Stimulated activated naive CD8-positive, alpha-beta T cell treated with anti-CD3 and anti-CD28 coated beads, Interleukin-15, Interleukin-2, amounts not matched to agents 100 ng/mL and 50 ng/mL, for 24 hours (primary cell): ENCODE results near the gene PCED1B.
"Not testable (repeated sequence)": the region's sequence is repeated elsewhere in the genome, so short reads cannot be mapped to it uniquely, and the experiment has no call there.

ENCODE experiments used
- H3K27ac Mint-ChIP-seq: one replicate; pipeline ENCODE4 v1.8.0; 2021; ENCODE audit warnings: mild to moderate bottlenecking, mixed read lengths
- H3K27me3 Mint-ChIP-seq: one replicate; pipeline ENCODE4 v1.8.0; 2021; ENCODE audit warnings: mixed read lengths
- H3K36me3 Mint-ChIP-seq: one replicate; pipeline ENCODE4 v1.8.0; 2021; ENCODE audit warnings: low read depth, mixed read lengths
- H3K4me1 Mint-ChIP-seq: one replicate; pipeline ENCODE4 v1.8.0; 2021; ENCODE audit warnings: low read depth, mixed read lengths
- H3K4me3 Mint-ChIP-seq: one replicate; pipeline ENCODE4 v1.8.0; 2021; ENCODE audit warnings: mild to moderate bottlenecking, mixed read lengths
- H3K9me3 Mint-ChIP-seq: one replicate; pipeline ENCODE4 v1.8.0; 2021; ENCODE audit warnings: mixed read lengths

PCED1B gene

DNA sequence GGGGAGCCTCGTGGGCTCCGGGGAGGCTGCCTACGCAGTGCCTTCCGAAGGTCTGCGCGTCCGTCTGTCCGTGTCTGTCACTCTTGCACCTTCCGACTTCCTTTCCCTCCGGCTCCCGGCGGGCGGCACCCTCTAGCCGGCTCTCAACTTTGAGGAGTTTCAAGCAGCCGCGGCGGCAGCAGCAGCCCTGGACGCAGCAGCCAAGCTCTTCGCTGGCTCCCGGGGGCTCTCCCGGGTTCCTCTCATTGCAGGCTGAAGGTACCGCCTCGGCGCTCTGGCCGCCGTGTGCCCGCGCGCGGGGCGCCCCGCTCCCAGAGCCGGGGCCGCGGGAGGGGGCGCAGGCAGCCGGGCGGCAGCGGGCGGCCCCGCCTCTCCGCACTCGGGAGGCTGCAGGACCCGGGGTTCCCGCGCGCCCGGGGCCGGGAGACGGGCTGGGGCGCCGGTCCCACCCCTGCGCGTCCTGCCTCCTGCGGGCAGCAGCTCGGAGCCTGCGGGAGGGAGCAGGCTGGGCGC, at the start of gene PCED1B, which contains the start of gene AMIGO2:
PCED1B (plus strand) TSS at position 154 of the 513 bp plus-strand sequence. CDS start 155,443 bp downstream, outside the sequence.
AMIGO2 (minus strand) TSS at position 492 of the 513 bp plus-strand sequence. CDS start 957 bp downstream, outside the sequence.
- Mint-ChIP-seq H3K36me3 (peaks cover 46% of the 10 kb centered on the region), H3K4me1 (peaks cover 78% of the 10 kb centered on the region), H3K27me3 (no peaks in the 10 kb centered on the region), H3K9me3 (no peaks in the 10 kb centered on the region), H3K27ac (peak within 1 kb of the TSS; percentile 99), H3K4me3 (peak within 1 kb of the TSS; percentile 96)

DNA sequence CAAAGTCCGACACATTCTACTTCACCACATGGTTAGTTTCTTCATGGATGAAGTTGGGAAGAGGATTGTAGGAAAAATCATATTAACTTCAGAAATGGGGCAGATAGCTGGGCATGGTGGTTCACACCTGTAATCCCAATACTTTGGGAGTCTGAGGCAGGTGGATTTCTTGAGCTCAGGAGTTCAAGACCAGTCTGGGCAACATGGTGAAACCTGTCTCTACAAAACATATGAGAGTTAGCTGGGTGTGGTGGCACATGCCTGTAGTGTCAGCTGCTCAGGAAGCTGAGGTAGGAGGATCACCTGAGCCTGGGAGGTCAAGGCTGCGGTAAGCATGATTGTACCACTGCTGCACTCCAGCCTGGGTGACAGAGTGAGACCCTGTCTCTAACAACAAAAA, 49.5 kb upstream of the PCED1B start:
- Mint-ChIP-seq H3K4me1 (peaks cover 32% of the 10 kb centered on the region), H3K27ac (no peak overlapping the region), H3K4me3 (no peak overlapping the region), H3K9me3 (no peaks in the 10 kb centered on the region), H3K36me3 (no peaks in the 10 kb centered on the region), H3K27me3 (peaks cover 9% of the 10 kb centered on the region)

DNA sequence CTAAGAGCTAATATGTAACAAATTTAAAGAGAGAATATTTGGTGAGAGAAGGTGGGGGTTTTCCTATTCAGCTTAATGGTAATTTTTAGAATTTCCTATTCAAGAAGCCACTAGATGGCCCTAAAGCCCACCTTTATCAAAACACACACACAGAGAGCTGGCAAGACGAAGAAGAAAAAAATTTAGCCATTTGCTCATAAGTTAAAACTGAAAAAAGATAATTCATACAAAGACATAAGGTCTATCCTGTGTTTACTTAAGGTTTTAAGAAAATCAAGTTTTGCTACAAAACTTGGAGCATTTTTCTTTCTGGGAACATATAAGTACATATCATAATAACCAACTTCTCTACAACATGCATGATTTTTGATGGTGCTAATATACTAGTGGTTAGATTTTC, 46.8 kb upstream of the PCED1B start:
- Mint-ChIP-seq H3K27ac (peak overlapping the region; percentile 82), H3K27me3 (peaks cover 4% of the 10 kb centered on the region), H3K9me3 (no peaks in the 10 kb centered on the region), H3K36me3 (no peaks in the 10 kb centered on the region), H3K4me3 (no peak overlapping the region), H3K4me1 (peaks cover 42% of the 10 kb centered on the region)

GRCh38 chr12:47033081-47033480, 46.3 kb upstream of the PCED1B start:
- no peak overlapping the region for H3K4me3 Mint-ChIP-seq
- peaks cover 44% of the 10 kb centered on the region for H3K4me1 Mint-ChIP-seq

DNA sequence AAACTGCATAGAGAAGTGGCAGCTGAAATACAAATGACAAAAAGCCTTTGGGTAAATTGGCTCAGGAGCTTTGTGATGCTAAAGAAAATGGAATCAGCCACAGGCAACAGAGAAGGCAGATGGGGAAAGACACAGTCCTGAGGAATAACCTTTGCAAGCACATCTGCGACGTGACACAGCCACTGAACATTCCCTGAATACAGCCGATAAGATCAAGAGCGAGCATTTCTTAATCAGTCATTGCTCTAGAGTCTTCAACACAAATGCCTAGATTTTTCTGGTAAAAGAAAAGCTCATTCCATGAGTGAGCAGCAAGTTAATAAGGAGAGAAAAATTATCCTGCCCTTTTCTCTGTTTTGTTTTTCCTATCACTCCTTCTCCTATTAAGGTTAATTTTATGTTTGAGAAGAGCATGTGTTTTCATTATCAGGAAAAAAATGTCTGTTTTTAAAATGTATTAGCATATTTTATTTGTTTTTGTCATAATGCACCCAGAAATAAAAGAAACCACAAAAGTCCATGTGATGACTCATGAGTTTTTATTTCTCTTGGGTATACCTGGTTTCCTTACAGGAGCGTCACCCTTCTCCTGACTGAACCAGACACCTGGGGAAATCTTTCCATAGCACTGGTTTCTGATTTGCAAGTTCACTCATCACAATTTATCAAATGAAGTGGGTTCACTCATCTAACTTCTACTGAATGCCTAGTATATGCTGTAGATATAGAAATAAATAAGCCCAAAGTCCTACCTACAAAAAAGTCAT, 45.4 kb upstream of the PCED1B start:
- peak overlapping the region; percentile 14 for H3K27ac Mint-ChIP-seq
- H3K4me1 Mint-ChIP-seq, result peaks cover 49% of the 10 kb centered on the region
- H3K4me3 Mint-ChIP-seq, result no peak overlapping the region
- no peaks in the 10 kb centered on the region for H3K9me3 Mint-ChIP-seq
- H3K27me3 Mint-ChIP-seq, result no peaks in the 10 kb centered on the region
- H3K36me3 Mint-ChIP-seq, result no peaks in the 10 kb centered on the region

More at GRCh38 chr12:47033081-47033480, 46.3 kb upstream of the PCED1B start:
- Mint-ChIP-seq H3K27ac (peak overlapping the region; percentile 82), H3K27me3 (peaks cover under 1% of the 10 kb centered on the region), H3K36me3 (no peaks in the 10 kb centered on the region), H3K9me3 (no peaks in the 10 kb centered on the region)

- H3K27me3 Mint-ChIP-seq, result peaks cover 1% of the 10 kb centered on the region
- H3K9me3 Mint-ChIP-seq, result no peaks in the 10 kb centered on the region
- H3K4me3 Mint-ChIP-seq, result no peak overlapping the region
- H3K4me1 Mint-ChIP-seq, result peaks cover 45% of the 10 kb centered on the region
- no peaks in the 10 kb centered on the region for H3K36me3 Mint-ChIP-seq
- H3K27ac Mint-ChIP-seq, result no peak overlapping the region
Measured at GRCh38 chr12:47034661-47035060, 44.8 kb upstream of the PCED1B start.

DNA sequence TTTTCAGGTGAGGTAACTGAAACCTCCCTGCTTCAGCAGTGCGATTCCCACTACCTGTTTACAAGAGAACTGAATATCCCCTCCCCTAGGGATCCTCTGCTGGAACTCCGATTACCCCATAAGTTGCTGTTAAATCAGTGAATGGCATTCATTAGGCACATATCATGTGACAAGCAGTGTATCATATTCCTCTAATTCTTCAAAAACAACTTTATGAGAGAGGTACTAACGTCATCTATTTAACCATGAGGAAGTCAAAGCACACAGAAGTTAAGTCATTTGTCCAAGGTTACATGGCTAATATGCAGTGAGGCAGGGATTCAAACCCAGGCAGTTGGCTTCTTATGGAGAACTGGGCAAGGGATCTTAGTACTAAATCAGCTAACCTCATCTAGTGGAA, 43.9 kb upstream of the PCED1B start:
- Mint-ChIP-seq H3K36me3 (no peaks in the 10 kb centered on the region), H3K4me1 (peaks cover 42% of the 10 kb centered on the region), H3K27ac (no peak overlapping the region), H3K4me3 (no peak overlapping the region), H3K27me3 (peaks cover 3% of the 10 kb centered on the region), H3K9me3 (no peaks in the 10 kb centered on the region)

GRCh38 chr12:47038270-47038748, 41.1 kb upstream of the PCED1B start:
- Mint-ChIP-seq H3K4me1 (peaks cover 32% of the 10 kb centered on the region), H3K27ac (peak overlapping the region; percentile 21), H3K9me3 (no peaks in the 10 kb centered on the region), H3K36me3 (no peaks in the 10 kb centered on the region), H3K27me3 (peaks cover 3% of the 10 kb centered on the region), H3K4me3 (no peak overlapping the region)

- Mint-ChIP-seq H3K36me3 (no peaks in the 10 kb centered on the region), H3K4me1 (peaks cover 25% of the 10 kb centered on the region), H3K4me3 (no peak overlapping the region), H3K9me3 (no peaks in the 10 kb centered on the region), H3K27ac (no peak overlapping the region), H3K27me3 (peaks cover 6% of the 10 kb centered on the region)
Measured at GRCh38 chr12:47039079-47039478, 40.3 kb upstream of the PCED1B start.

- Mint-ChIP-seq H3K36me3 (no peaks in the 10 kb centered on the region), H3K9me3 (no peaks in the 10 kb centered on the region), H3K4me3 (no peak overlapping the region), H3K27ac (no peak overlapping the region), H3K4me1 (peaks cover 18% of the 10 kb centered on the region), H3K27me3 (peaks cover 6% of the 10 kb centered on the region)
Measured at GRCh38 chr12:47039756-47040155, 39.7 kb upstream of the PCED1B start.

DNA sequence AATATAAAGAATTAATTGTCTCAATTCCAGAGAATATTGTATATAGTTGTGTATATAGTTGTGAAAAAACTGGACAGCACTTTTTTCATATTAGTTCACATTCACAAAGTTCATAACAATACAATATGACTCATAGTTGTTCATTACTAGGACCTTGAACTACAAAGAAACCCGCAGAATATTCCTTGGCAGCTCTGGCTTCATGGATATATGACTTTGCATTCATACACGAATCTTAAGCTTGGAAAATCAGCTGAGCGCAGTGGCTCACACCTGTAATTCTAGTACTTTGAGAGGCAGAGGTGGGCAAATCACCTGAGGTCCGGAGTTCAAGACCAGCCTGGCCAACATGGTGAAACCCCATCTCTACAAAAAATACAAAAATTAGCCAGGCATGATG, 38.1 kb upstream of the PCED1B start:
- no peak overlapping the region for H3K27ac Mint-ChIP-seq

GRCh38 chr12:47048541-47048940, 30.9 kb upstream of the PCED1B start:
- Mint-ChIP-seq H3K36me3 (peaks cover 10% of the 10 kb centered on the region), H3K4me1 (no peaks in the 10 kb centered on the region), H3K9me3 (peaks cover 18% of the 10 kb centered on the region), H3K27ac (no peak overlapping the region), H3K4me3 (no peak overlapping the region), H3K27me3 (peaks cover 2% of the 10 kb centered on the region)

More for the DNA sequence above, 38.1 kb upstream of the PCED1B start:
- no peaks in the 10 kb centered on the region for H3K9me3 Mint-ChIP-seq
- H3K36me3 Mint-ChIP-seq, result no peaks in the 10 kb centered on the region
- peaks cover 6% of the 10 kb centered on the region for H3K4me1 Mint-ChIP-seq
- peaks cover 6% of the 10 kb centered on the region for H3K27me3 Mint-ChIP-seq
- no peak overlapping the region for H3K4me3 Mint-ChIP-seq

DNA sequence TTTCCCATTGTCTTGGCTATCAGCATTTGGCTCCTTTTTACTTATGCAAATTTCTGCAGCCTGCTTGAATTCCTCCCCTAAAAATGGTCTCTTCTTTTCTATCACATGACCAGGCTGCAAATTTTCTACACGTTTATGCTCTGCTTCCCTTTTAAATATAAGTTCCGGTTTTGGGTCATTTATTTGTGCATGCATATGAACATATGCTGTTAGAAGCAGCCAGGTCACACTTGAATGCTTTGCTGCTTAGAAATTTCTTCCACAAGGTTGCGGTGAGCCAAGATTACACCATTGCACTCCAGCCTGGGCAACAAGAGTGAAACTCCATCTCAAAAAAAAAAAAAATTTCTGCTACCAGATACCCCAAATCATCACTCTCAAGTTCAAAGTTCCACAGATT, 28.1 kb upstream of the PCED1B start:
- H3K4me3 Mint-ChIP-seq, H3K27ac Mint-ChIP-seq, H3K27me3 Mint-ChIP-seq, H3K4me1 Mint-ChIP-seq: not testable (repeated sequence)
- H3K36me3 Mint-ChIP-seq, result peaks cover 12% of the 10 kb centered on the region
- peaks cover 22% of the 10 kb centered on the region for H3K9me3 Mint-ChIP-seq

DNA sequence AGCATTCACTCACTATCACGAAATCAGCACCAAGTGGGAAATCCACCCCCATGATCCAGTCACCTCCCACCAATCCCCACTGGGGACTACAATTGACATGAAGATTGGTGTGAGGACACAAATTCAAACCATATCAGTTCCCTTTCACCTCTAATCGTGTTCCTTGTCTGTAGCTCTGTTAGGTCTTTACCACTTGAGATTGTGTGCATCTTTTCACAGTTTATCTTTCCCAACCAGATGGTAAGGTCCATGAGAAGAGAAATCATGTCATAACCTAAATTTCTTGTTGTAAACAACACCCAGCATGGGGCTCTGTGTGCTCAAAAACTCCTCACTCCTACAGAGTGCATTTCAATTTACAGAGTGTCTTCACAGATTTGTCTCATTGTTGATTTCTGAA, 27.1 kb upstream of the PCED1B start:
- peaks cover 5% of the 10 kb centered on the region for H3K27me3 Mint-ChIP-seq
- peaks cover 15% of the 10 kb centered on the region for H3K36me3 Mint-ChIP-seq
- H3K27ac Mint-ChIP-seq, result no peak overlapping the region
- H3K4me3 Mint-ChIP-seq, result no peak overlapping the region
- H3K9me3 Mint-ChIP-seq, result peaks cover 26% of the 10 kb centered on the region
- H3K4me1 Mint-ChIP-seq, result no peaks in the 10 kb centered on the region

- H3K4me3 Mint-ChIP-seq, result no peak overlapping the region
- H3K9me3 Mint-ChIP-seq, result peaks cover 25% of the 10 kb centered on the region
- no peaks in the 10 kb centered on the region for H3K4me1 Mint-ChIP-seq
- H3K27me3 Mint-ChIP-seq, result peaks cover 5% of the 10 kb centered on the region
- peaks cover 15% of the 10 kb centered on the region for H3K36me3 Mint-ChIP-seq
- H3K27ac Mint-ChIP-seq, result no peak overlapping the region
Measured at GRCh38 chr12:47053961-47054360, 25.5 kb upstream of the PCED1B start.
